Lower leg skin (tissue), 3 donors: ENCODE data around the gene ZFP90.

Experiments
- POLR2A ChIP-seq, 2 donors: fragments of 450-650 bp; IDR thresholded peaks; one replicate each; pipeline ENCODE4 v1.6.1; 2016 to 2017; ENCODE audit warnings: antibody characterized with exemption in 2 of 2, mild to moderate bottlenecking in 1 of 2, moderate library complexity in 1 of 2
- TF ChIP-seq, protein P1 (sequence below), 3 donors: fragments of 450-650 bp; IDR thresholded peaks; one replicate each; pipeline ENCODE4 v1.5.1; 2016; ENCODE audit warnings: antibody characterized with exemption in 3 of 3, mild to moderate bottlenecking in 3 of 3, moderate library complexity in 2 of 3

DNA sequence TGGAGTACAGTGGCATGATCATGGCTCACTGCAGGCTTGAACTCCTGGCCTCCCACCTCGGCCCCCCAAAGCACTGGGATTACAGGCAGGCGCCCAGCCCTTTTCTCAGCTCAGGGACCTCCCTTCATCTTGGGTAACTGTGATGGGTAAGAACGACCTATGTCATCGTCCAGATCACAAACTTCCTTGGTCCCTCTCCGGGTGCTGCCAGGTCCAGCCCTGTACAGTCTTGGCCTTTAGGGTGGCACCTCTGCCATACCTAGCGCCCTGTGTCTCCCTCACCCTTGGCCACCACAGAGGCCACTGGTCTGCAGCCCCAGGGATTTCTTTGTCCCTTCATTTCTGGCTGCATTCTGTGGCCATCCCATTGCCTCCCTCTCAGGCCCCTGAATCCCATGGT, 29.7 kb upstream of the ZFP90 start:
- TF ChIP-seq, protein P1, sequence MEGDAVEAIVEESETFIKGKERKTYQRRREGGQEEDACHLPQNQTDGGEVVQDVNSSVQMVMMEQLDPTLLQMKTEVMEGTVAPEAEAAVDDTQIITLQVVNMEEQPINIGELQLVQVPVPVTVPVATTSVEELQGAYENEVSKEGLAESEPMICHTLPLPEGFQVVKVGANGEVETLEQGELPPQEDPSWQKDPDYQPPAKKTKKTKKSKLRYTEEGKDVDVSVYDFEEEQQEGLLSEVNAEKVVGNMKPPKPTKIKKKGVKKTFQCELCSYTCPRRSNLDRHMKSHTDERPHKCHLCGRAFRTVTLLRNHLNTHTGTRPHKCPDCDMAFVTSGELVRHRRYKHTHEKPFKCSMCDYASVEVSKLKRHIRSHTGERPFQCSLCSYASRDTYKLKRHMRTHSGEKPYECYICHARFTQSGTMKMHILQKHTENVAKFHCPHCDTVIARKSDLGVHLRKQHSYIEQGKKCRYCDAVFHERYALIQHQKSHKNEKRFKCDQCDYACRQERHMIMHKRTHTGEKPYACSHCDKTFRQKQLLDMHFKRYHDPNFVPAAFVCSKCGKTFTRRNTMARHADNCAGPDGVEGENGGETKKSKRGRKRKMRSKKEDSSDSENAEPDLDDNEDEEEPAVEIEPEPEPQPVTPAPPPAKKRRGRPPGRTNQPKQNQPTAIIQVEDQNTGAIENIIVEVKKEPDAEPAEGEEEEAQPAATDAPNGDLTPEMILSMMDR (IDR thresholded peaks at IDR 0.05): no peak
- TF ChIP-seq POLR2A (IDR thresholded peaks at IDR 0.05): no peak
